Kidney (tissue), 22 donors: ENCODE results near the gene NOL12. TPM values are rescaled to one million over a fixed set of nuclear protein-coding genes. Genes with fewer than 3 reads are reported as not detected.

ENCODE experiments used
- DNase-seq, 5 donors: peaks; one replicate each; pipeline ENCODE4 v3.0.0-alpha.2; 2013 to 2020
- FAIRE-seq: peaks from 2 replicates; lab custom pipeline; 2012; peaks lifted over from hg19 to GRCh38; lab: Jason Lieb, UNC
- H3K27ac ChIP-seq, 2 donors: one replicate each; pipeline ENCODE4 v1.7.0; 2013; ENCODE audit warnings: low read depth in 2 of 2, low read length in 2 of 2, inconsistent platforms in 1 of 2
- H3K27me3 ChIP-seq: one replicate; pipeline ENCODE4 v1.7.1; 2013; ENCODE audit warnings: low read length, inconsistent platforms; ENCODE audit not compliant: control insufficient read depth, insufficient read depth
- H3K36me3 ChIP-seq, 3 donors: one replicate each; pipeline versions ENCODE4 v1.7.0 to v1.7.1; 2013; ENCODE audit warnings: low read length in 3 of 3, control low read depth in 1 of 3, inconsistent platforms in 1 of 3; ENCODE audit not compliant: insufficient read depth in 3 of 3, control insufficient read depth in 2 of 3
- H3K4me1 ChIP-seq, 3 donors: one replicate each; pipeline versions ENCODE4 v1.7.0 to v1.7.1; 2013; ENCODE audit warnings: low read length in 3 of 3, inconsistent platforms in 1 of 3, low read depth in 1 of 3; ENCODE audit not compliant: control insufficient read depth in 2 of 3, insufficient read depth in 2 of 3
- H3K4me3 ChIP-seq, 3 donors: one replicate each; pipeline versions ENCODE4 v1.7.0 to v1.8.1; 2013; ENCODE audit warnings: low read length in 3 of 3, control low read depth in 1 of 3, inconsistent platforms in 1 of 3
- H3K9ac ChIP-seq, 3 donors: one replicate each; pipeline versions ENCODE4 v1.7.0 to v1.7.1; 2013; ENCODE audit warnings: low read length in 3 of 3, control low read depth in 1 of 3, inconsistent platforms in 1 of 3
- H3K9me3 ChIP-seq, 3 donors: one replicate each; pipeline versions ENCODE4 v1.7.0 to v1.7.1; 2013; ENCODE audit warnings: low read length in 3 of 3, control low read depth in 1 of 3, inconsistent platforms in 1 of 3; ENCODE audit not compliant: control insufficient read depth in 2 of 3, insufficient read depth in 1 of 3
- CTCF ChIP-seq: IDR thresholded peaks from 3 replicates; pipeline ENCODE4 v1.5.1; 2012; ENCODE audit warnings: mild to moderate bottlenecking, moderate library complexity, borderline replicate concordance; ENCODE audit not compliant: insufficient read depth; ENCODE audit errors: extremely low read depth
- intact Hi-C: fragments of 100-400 bp; cut with DNase I; formaldehyde crosslinking; loops from one replicate; pipeline ENCODE4 v1.11.1; 2022
- long read RNA-seq, 10 donors: library from polyadenylated mRNA in 1 of 10; unstranded in 1 of 10; transcript quantifications; one replicate each; pipeline ENCODE4 v2.0.0 and lab custom pipeline, GENCODE V29; 2021 to 2026
- polyA plus RNA-seq: library from polyadenylated mRNA; stranded (reverse); fragments of 350-450 nt; fragmentation: Illumina TruSeq; extraction: RNeasy Lipid Tissue Mini Kit (QIAGEN cat#74804); gene quantifications from one replicate; pipeline ENCODE4 v1.2.3, GENCODE V29; 2014; ENCODE audit warnings: low read depth, low replicate concordance; ENCODE audit not compliant: insufficient read depth
- total RNA-seq: library from RNA; stranded (reverse); fragmentation: NEBNext Ultra II Directional; extraction: Animal tissue kit (Norgen Biotek cat#: 25700); gene quantifications from one replicate; pipeline ENCODE4 v1.2.1, GENCODE V29; 2021
- donor health status: control.
- donor health status: control.
- donor health status: control.
- donor health status: control.
- donor health status: control.
- donor health status: DM: yes; HTN: yes; CAD: no.
- donor health status: Normal renal cell carcinoma (clear cell type).

NOL12 gene
- total RNA-seq, result 27.5 TPM
- 26.3 TPM for polyA plus RNA-seq
- long read RNA-seq, donor 1, transcript NOL12-202 (7 exons, 945 nt), result major isoform, 7 of 15 reads
- long read RNA-seq, donor 1, partial matches to known transcripts, result 6 of 15 reads
- long read RNA-seq, donor 1, other reads (novel, unspliced or antisense), result 0 of 15 reads
- long read RNA-seq, donor 2, transcript NOL12-202 (7 exons, 945 nt), result major isoform, 10 of 13 reads
- long read RNA-seq, donor 2, partial matches to known transcripts, result 0 of 13 reads
- long read RNA-seq, donor 2, other reads (novel, unspliced or antisense), result 0 of 13 reads
- long read RNA-seq, donor 3, transcript NOL12-202 (7 exons, 945 nt), result major isoform, 12 of 15 reads
- long read RNA-seq, donor 3, partial matches to known transcripts, result 0 of 15 reads
- long read RNA-seq, donor 3, other reads (novel, unspliced or antisense), result 0 of 15 reads
- long read RNA-seq, donor 4, transcript NOL12-202 (7 exons, 945 nt), result major isoform, 11 of 15 reads
- long read RNA-seq, donor 4, partial matches to known transcripts, result 0 of 15 reads
- long read RNA-seq, donor 4, other reads (novel, unspliced or antisense), result 0 of 15 reads
- long read RNA-seq, donor 5, result 0 reads
- long read RNA-seq, donor 6, transcript NOL12-202 (7 exons, 945 nt), result major isoform, 11 of 13 reads
- long read RNA-seq, donor 6, partial matches to known transcripts, result 0 of 13 reads
- long read RNA-seq, donor 6, other reads (novel, unspliced or antisense), result 0 of 13 reads
- long read RNA-seq, donor 7, transcript NOL12-201 (6 exons, 2,854 nt), result major isoform, 8 of 16 reads
- long read RNA-seq, donor 7, transcript NOL12-202 (7 exons, 945 nt), result minor isoform, 5 of 16 reads
- long read RNA-seq, donor 7, partial matches to known transcripts, result 2 of 16 reads
- long read RNA-seq, donor 7, other reads (novel, unspliced or antisense), result 1 of 16 reads
- long read RNA-seq, donor 8, transcript NOL12-202 (7 exons, 945 nt), result major isoform, 7 of 17 reads
- long read RNA-seq, donor 8, partial matches to known transcripts, result 6 of 17 reads
- long read RNA-seq, donor 8, other reads (novel, unspliced or antisense), result 0 of 17 reads
- long read RNA-seq, donor 9, transcript NOL12-202 (7 exons, 945 nt), result major isoform, 5 of 7 reads
- long read RNA-seq, donor 9, partial matches to known transcripts, result 0 of 7 reads
- long read RNA-seq, donor 9, other reads (novel, unspliced or antisense), result 0 of 7 reads
- long read RNA-seq, donor 10, transcript NOL12-202 (7 exons, 945 nt), result major isoform, 8 of 10 reads
- long read RNA-seq, donor 10, partial matches to known transcripts, result 0 of 10 reads
- long read RNA-seq, donor 10, other reads (novel, unspliced or antisense), result 0 of 10 reads

GRCh38 chr22:37686002-37686982 is at the start of gene NOL12:
Gene NOL12 (plus strand): TSS chr22:37686343. CDS start chr22:37686393, 50 bp downstream.
- intact Hi-C loops, result no loop called here
- peak; percentile 89 to 95 (median 93) for DNase-seq
- FAIRE-seq, result no peak

GRCh38 chr22:37636949-37637273 is 49.2 kb upstream of the NOL12 start:
- Histone ChIP-seq H3K4me1 (peaks cover 5 to 27% (median 10%) of the 10 kb centered on the region in 3 donors), H3K9me3 (no peaks in the 10 kb centered on the region), H3K27me3 (no peaks in the 10 kb centered on the region), H3K36me3 (no peaks in the 10 kb centered on the region), H3K27ac (no peak overlapping the region), H3K9ac (no peak overlapping the region), H3K4me3 (no peak overlapping the region)
- FAIRE-seq, result no peak
- intact Hi-C loops, result no loop called here
- DNase-seq, result no peak
- TF ChIP-seq CTCF, result no peak

More at GRCh38 chr22:37686002-37686982, at the start of gene NOL12:
- Histone ChIP-seq H3K9me3 (no peaks in the 10 kb centered on the region), H3K9ac (peak within 1 kb of the TSS; percentile 41 to 96 (median 63)), H3K4me1 (peaks cover 0 to 11% (median 0%) of the 10 kb centered on the region in 3 donors), H3K4me3 (peak within 1 kb of the TSS; percentile 67 to 99 (median 98)), H3K27me3 (no peaks in the 10 kb centered on the region), H3K36me3 (peaks cover 0 to 29% (median 16%) of the 10 kb centered on the region in 3 donors), H3K27ac (peak within 1 kb of the TSS; percentile 67 to 71)
- no peak for TF ChIP-seq CTCF
